T-helper 2 cell treated with Interferon-gamma antibody and Interleukin-4, amounts not matched to agents 5 μg/mL and 100 μg/mL, for 36 hours (primary cell): ENCODE results near the gene HTT.

Experiments
- DNase-seq: peaks from one replicate; pipeline ENCODE4 v3.0.0; 2021; ENCODE audit warnings: low spot score
- H3K27ac Mint-ChIP-seq: one replicate; pipeline ENCODE4 v1.8.0; 2021; ENCODE audit warnings: mild to moderate bottlenecking, mixed read lengths
- H3K27me3 Mint-ChIP-seq: one replicate; pipeline ENCODE4 v1.8.0; 2021; ENCODE audit warnings: low read depth, mixed read lengths
- H3K36me3 Mint-ChIP-seq: one replicate; pipeline ENCODE4 v1.8.0; 2021; ENCODE audit warnings: low read depth, mixed read lengths
- H3K4me1 Mint-ChIP-seq: one replicate; pipeline ENCODE4 v1.8.0; 2021; ENCODE audit warnings: low read depth, mixed read lengths
- H3K4me3 Mint-ChIP-seq: one replicate; pipeline ENCODE4 v1.8.0; 2022; ENCODE audit warnings: mild to moderate bottlenecking, moderate library complexity, mixed read lengths
- H3K9me3 Mint-ChIP-seq: one replicate; pipeline ENCODE4 v1.8.0; 2021; ENCODE audit warnings: mixed read lengths

The HTT gene

DNA sequence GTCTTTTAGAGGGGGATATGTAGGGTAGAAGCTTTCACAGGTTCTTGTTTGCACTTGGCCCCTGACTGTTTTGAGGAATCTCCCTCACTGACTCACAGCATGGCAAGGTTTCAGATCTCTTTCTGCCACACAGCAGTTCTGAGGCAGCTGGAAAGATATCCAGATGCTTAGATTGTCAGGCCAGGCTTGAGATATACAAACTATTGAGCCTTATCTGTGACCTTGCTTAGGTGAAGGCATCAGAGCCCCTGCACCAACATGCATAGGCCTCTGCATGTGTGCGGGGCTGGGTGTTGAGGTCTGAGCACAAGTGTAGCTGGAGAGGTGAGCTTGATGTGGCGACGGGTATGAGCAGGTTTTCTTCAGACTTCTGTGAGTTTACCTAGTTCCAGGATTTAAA lies 93.5 kb downstream of the HTT start:
- H3K4me1 Mint-ChIP-seq: peaks cover 7% of the 10 kb centered on the region
- H3K36me3 Mint-ChIP-seq: peaks cover 75% of the 10 kb centered on the region
- no peaks in the 10 kb centered on the region for H3K27me3 Mint-ChIP-seq
- no peak for DNase-seq
- no peak overlapping the region for H3K27ac Mint-ChIP-seq
- H3K9me3 Mint-ChIP-seq: peaks cover 11% of the 10 kb centered on the region
- H3K4me3 Mint-ChIP-seq: no peak overlapping the region

DNA sequence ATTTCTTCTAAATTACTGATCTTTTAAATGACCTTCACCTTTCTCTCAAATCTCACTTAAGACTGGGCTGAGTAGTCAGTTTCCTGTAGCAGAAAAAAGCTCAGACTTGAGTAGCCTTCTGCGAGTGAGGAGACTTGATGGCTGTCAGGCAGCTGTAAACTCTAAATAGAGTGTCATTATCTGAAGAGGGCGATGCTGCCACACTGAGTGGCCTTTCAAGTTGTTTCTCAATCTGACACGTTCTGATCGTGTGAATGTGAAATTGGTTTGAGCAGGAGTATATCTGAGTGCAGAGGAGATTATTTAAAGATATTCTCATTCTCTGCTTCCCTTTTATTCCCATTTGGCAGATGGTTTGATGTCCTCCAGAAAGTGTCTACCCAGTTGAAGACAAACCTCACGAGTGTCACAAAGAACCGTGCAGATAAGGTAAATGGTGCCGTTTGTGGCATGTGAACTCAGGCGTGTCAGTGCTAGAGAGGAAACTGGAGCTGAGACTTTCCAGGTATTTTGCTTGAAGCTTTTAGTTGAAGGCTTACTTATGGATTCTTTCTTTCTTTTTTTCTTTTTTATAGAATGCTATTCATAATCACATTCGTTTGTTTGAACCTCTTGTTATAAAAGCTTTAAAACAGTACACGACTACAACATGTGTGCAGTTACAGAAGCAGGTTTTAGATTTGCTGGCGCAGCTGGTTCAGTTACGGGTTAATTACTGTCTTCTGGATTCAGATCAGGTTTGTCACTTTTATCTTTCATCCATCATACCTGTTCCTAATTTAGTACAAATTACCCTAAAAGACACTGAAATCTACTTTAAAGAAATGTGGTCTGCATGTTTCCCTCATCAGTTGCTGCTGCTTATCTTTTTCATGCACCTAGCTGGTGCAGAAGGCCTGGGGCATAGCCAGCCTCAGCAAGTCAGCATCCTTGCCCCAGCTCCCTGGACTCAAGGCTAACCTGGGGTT lies 100.2 kb downstream of the HTT start:
- no peak for DNase-seq
- no peak overlapping the region for H3K4me3 Mint-ChIP-seq

DNA sequence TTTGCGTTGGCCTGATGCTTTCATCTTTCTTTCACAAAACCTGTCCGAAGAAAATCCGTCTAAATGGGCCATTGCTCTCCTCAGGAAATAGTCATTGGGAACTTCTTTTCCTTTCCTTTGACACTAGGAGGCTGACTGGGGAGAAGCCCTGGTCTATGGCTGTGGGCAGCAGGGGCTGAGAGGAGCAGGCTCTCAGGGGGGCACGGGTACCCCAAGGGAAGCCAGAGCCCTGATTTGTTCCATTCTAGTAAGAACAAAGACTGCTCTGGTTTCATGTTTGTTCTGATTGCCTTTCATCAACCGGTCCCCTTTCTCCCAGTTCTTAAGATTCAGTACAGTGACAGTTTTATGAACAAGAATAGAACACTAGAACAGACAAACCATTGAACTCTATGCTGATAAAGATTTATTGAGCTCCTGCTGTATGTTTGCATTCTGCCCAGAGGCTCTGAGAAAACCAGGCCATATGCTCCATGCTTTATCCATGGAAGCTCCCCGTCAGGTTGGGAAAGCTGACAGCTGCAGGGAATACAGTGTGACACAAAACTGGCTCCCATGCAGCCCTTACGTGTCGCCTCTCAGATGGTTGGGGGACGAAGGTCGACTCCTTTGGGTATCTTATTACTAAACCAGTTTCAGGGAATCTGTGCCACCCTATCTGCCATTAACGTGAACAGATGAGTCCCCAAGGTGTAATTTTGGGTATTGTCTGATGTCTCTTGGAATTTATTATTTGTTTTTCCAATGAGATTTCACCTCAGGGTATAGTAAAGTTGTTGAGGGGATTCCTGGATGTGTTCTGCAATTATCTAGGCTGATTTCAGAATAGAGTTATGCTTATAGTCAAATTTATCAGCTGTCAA lies 102.1 kb downstream of the HTT start:
- H3K27ac Mint-ChIP-seq: no peak overlapping the region
- no peak overlapping the region for H3K4me3 Mint-ChIP-seq
- no peaks in the 10 kb centered on the region for H3K9me3 Mint-ChIP-seq
- H3K36me3 Mint-ChIP-seq: peaks cover 55% of the 10 kb centered on the region
- no peaks in the 10 kb centered on the region for H3K27me3 Mint-ChIP-seq
- no peak for DNase-seq
- H3K4me1 Mint-ChIP-seq: no peaks in the 10 kb centered on the region

More for the DNA sequence above, 100.2 kb downstream of the HTT start:
- peaks cover 60% of the 10 kb centered on the region for H3K36me3 Mint-ChIP-seq
- H3K9me3 Mint-ChIP-seq: no peaks in the 10 kb centered on the region
- no peak overlapping the region for H3K27ac Mint-ChIP-seq
- no peaks in the 10 kb centered on the region for H3K4me1 Mint-ChIP-seq
- no peaks in the 10 kb centered on the region for H3K27me3 Mint-ChIP-seq

DNA sequence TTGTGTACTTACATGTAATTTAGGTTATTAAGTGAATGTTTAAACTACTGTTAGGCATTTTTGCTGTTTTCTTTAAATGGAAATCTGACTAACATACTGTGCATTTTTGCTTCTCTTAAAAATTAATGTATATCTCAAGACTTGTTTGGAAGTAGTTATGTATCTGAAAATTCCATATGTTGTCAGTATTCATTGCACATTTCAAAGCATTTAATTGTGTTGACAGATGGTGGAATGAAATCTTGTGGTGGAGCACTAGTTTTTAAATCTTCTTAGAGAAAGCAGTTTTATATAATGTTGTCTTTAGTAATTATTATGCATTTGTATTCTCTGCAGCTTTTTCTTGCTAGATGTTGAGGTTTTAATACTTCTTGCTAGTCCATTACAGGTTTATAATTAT lies 102.9 kb downstream of the HTT start:
- Mint-ChIP-seq H3K4me3 (no peak overlapping the region), H3K9me3 (no peaks in the 10 kb centered on the region), H3K27ac (no peak overlapping the region), H3K36me3 (peaks cover 52% of the 10 kb centered on the region), H3K27me3 (no peaks in the 10 kb centered on the region), H3K4me1 (no peaks in the 10 kb centered on the region)
- DNase-seq: no peak

DNA sequence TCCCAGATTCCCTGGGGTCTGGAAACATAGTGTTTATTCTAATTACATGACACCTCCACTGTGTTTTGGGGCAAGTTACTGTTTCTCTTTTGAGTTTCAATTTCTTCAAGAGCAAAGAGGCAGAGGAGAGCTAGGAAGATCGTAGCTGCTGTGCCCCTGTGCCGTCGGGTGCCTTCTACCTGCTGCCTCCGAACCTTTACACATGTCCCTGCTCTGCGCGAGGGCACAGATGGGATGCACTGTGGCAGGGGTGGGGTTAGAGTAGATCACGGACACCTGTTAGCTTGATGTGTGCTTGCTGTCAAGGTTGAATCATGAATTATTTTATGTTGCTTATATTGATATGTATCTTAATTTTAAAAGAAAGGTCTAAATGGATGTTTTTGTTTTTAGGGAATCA lies 103.4 kb downstream of the HTT start:
- Mint-ChIP-seq H3K27me3 (no peaks in the 10 kb centered on the region), H3K36me3 (peaks cover 48% of the 10 kb centered on the region), H3K9me3 (no peaks in the 10 kb centered on the region), H3K27ac (no peak overlapping the region), H3K4me1 (no peaks in the 10 kb centered on the region), H3K4me3 (no peak overlapping the region)
- DNase-seq: no peak

DNA sequence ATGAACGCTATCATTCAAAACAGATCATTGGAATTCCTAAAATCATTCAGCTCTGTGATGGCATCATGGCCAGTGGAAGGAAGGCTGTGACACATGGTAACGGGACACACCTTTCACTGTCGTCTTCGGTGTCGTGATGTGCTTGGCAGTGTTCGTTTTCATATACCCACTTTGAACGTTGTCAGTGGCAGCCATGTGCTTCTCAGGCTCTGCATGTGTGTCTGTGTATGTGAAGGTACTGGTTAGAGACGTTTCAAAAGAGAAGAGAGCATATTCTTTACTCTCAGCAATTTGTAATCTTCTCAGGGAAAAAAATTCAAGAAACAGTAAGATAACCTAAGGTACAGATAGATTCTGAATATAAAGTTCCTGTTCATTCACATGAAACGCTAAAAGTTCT lies 103.9 kb downstream of the HTT start:
- Mint-ChIP-seq H3K36me3 (peaks cover 45% of the 10 kb centered on the region), H3K4me3 (no peak overlapping the region), H3K27me3 (no peaks in the 10 kb centered on the region), H3K9me3 (no peaks in the 10 kb centered on the region), H3K27ac (no peak overlapping the region), H3K4me1 (no peaks in the 10 kb centered on the region)
- DNase-seq: no peak

DNA sequence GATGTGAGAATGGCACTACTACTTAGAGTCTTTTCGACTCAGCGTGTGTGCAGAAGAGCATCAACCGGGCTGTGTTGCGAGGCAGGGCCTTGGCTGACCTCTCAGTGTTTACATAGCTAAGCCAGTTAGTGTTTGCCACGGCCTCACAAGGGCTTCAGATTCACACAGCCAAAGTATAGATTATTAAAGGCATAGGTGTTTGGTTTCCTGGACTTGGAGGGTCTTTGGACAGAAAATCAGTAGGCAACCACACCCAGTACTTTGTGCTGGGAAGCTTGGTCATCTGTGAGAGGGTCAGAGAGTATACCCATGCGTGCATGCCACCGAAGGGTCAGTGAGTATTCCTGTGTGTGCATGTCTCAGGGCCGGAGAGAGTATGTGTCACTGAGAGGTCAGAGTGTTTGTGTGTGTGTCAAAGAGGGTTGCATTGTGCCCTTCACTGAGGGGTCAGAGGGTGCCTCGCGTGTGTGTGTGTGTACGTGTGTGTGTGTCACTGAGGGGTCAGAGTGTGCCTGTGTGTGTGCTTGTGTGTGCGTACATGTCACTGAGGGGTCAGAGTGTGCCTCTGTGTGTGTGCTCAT lies 104.7 kb downstream of the HTT start:
- no peaks in the 10 kb centered on the region for H3K27me3 Mint-ChIP-seq
- H3K4me1 Mint-ChIP-seq: no peaks in the 10 kb centered on the region
- H3K9me3 Mint-ChIP-seq: no peaks in the 10 kb centered on the region
- DNase-seq: no peak
- peaks cover 51% of the 10 kb centered on the region for H3K36me3 Mint-ChIP-seq
- no peak overlapping the region for H3K27ac Mint-ChIP-seq
- no peak overlapping the region for H3K4me3 Mint-ChIP-seq

DNA sequence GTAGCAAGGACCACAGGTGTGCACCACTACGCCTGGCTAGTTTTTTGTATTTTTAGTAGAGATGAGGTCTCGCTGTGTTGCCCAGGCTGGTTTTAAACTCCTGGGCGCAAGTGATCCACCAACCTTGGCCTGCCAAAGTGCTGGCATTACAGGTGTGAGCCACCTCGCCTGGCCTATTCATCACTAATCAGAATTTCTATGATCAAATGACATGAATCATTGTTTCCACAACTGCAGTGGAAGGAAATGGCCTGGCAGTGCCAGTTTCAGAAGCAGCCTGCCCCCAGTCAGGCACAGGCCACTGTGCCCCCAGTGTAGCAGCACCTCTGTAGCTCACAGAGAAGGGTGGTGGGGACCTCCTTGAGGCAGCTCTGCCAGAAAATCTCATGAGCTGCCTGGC lies 108.5 kb downstream of the HTT start:
- DNase-seq: no peak
- no peak overlapping the region for H3K4me3 Mint-ChIP-seq
- peaks cover 61% of the 10 kb centered on the region for H3K36me3 Mint-ChIP-seq
- H3K27me3 Mint-ChIP-seq: no peaks in the 10 kb centered on the region
- peaks cover 1% of the 10 kb centered on the region for H3K4me1 Mint-ChIP-seq
- no peak overlapping the region for H3K27ac Mint-ChIP-seq
- no peaks in the 10 kb centered on the region for H3K9me3 Mint-ChIP-seq

DNA sequence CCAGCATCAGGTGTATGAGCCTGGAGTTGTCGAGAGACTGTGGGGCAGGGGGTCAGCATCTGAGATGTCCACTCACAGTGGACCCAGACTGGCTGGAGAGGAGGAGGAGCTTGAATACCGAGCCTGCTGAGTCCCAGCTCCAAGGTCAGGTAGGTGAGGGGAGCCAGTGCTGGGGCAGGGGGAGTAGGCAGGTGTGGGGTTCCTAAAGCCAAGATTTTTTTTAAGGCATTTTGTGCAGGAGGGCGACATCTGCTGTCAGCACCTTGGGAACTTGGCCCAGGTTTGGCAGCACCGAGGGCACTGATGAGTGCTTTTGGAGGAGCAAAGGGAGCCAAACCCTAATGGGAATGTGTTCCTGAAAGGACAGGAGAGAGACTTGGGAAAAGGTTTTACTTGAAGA lies 110.2 kb downstream of the HTT start:
- Mint-ChIP-seq H3K36me3 (peaks cover 58% of the 10 kb centered on the region), H3K4me3 (no peak overlapping the region), H3K27ac (peak overlapping the region; percentile 17), H3K9me3 (no peaks in the 10 kb centered on the region), H3K4me1 (peaks cover 1% of the 10 kb centered on the region), H3K27me3 (no peaks in the 10 kb centered on the region)
- no peak for DNase-seq

DNA sequence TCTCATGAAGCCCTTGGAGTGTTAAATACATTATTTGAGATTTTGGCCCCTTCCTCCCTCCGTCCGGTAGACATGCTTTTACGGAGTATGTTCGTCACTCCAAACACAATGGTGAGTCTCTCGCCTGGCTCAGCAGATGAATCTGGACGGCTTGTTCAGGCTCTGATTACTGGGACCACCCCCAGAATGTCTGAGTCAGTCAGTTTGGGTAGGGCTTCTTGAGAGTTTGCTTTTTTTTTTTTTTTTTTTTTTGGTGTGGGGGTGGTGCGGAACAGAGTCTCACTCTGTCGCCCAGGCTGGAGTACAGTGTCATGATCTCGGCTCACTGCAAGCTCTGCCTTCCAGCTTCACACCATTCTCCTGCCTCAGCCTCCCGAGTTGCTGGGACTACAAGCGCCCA lies 112.1 kb downstream of the HTT start:
- Mint-ChIP-seq H3K36me3 (peaks cover 55% of the 10 kb centered on the region), H3K27me3 (no peaks in the 10 kb centered on the region), H3K4me1 (peaks cover 4% of the 10 kb centered on the region), H3K27ac (no peak overlapping the region), H3K4me3 (no peak overlapping the region), H3K9me3 (no peaks in the 10 kb centered on the region)
- no peak for DNase-seq

DNA sequence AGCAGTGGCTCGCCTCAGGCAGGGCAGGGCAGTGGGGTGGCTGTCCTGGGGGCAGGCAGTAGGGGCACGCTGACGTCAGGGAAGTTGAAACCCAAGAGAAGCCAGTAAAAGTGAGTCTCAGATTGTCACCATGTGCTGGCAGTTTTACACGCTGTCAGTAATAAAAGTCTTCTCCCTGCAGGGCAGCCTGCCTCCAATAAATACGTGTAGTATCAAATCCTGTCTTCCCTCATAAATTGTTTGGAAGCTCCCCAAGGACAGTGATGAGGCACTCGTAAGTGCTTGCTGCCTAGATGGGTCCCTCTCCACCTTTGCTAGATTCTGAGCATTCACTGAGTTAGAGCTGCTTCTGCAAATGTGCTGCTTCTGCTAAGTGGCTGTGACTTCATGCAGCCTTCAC lies 113.6 kb downstream of the HTT start:
- no peak for DNase-seq
- H3K36me3 Mint-ChIP-seq: peaks cover 51% of the 10 kb centered on the region
- H3K27ac Mint-ChIP-seq: no peak overlapping the region
- H3K4me1 Mint-ChIP-seq: peaks cover 12% of the 10 kb centered on the region
- H3K4me3 Mint-ChIP-seq: no peak overlapping the region
- H3K9me3 Mint-ChIP-seq: no peaks in the 10 kb centered on the region
- no peaks in the 10 kb centered on the region for H3K27me3 Mint-ChIP-seq

DNA sequence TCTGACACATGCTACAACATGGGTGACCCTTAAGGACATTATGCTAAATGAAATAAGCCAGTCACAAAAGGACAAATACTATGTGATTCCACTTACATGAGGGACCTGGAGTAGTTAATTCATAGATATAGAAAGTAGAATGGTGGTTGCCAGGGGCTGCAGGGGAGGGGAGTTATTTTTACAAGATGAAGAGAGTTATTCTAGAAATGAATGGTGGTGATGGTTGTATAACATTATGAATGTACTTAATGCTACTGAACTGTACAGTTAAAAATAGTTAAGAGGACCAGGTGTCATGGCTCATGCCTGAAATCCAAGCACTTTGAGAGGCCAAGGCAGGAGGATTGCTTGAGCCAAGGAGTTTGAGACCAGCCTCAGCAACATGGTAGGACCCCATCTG lies 115.0 kb downstream of the HTT start:
- H3K36me3 Mint-ChIP-seq: peaks cover 45% of the 10 kb centered on the region

DNA sequence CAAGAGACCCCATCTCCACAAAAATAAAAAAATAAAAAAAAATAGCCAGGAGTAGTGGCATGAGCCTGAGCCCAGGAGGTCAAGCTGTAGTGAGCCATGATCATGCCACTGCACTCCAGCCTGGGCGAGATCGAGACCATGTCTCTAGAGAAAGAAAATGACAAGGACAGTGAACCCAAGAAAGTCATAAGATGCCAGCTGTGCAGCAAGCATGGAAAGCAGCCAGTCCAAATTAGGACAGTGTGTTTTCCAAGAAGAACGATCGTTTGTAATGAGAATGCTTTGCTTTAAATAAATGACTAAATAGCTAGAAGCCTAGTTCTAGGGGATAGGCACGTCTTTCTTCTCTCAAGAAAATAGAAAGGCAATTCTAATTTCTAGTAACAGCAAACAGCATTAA lies 116.1 kb downstream of the HTT start:
- peaks cover 43% of the 10 kb centered on the region for H3K36me3 Mint-ChIP-seq
- peaks cover 26% of the 10 kb centered on the region for H3K4me1 Mint-ChIP-seq
- H3K4me3 Mint-ChIP-seq: no peak overlapping the region

More for the DNA sequence above, 115.0 kb downstream of the HTT start:
- peaks cover 20% of the 10 kb centered on the region for H3K4me1 Mint-ChIP-seq
- no peak overlapping the region for H3K27ac Mint-ChIP-seq
- no peak overlapping the region for H3K4me3 Mint-ChIP-seq
- DNase-seq: no peak
- no peaks in the 10 kb centered on the region for H3K9me3 Mint-ChIP-seq
- no peaks in the 10 kb centered on the region for H3K27me3 Mint-ChIP-seq

DNA sequence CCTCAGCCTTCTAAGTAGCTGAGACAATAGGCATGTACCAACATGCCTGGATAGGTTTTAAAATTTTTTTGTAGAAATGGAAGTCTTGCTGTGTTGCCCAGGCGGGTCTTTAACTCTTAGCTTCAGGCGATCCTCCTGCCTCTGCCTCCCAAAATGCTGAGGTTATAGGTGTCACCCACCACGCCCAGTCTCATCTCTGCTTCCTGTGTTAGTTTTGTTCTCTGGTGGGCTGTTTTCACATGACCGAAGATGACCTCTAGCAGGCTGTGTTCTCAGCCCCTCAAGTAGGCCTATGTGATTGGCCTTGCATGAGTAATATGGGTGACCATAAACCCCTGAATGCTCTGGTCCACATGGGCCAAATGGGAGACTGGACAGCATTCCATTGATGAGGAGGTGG lies 117.7 kb downstream of the HTT start:
- Mint-ChIP-seq H3K36me3 (peaks cover 42% of the 10 kb centered on the region), H3K4me3 (no peak overlapping the region), H3K27ac (peak overlapping the region; percentile 60), H3K4me1 (peaks cover 40% of the 10 kb centered on the region), H3K9me3 (no peaks in the 10 kb centered on the region), H3K27me3 (no peaks in the 10 kb centered on the region)
- no peak for DNase-seq

More for the DNA sequence above, 116.1 kb downstream of the HTT start:
- H3K9me3 Mint-ChIP-seq: no peaks in the 10 kb centered on the region
- DNase-seq: no peak
- H3K27me3 Mint-ChIP-seq: no peaks in the 10 kb centered on the region
- no peak overlapping the region for H3K27ac Mint-ChIP-seq
